ENCODE results near the gene PRORP.

The PRORP gene

GRCh38 chr14:35164849-35165248, 42.5 kb downstream of the PRORP start:
- H3K27ac ChIP-seq (ENCODE audit: low read depth, low read length, poor library complexity, severe bottlenecking): no peak overlapping the region

GRCh38 chr14:35167496-35167895, 45.1 kb downstream of the PRORP start:
- H3K9me2 ChIP-seq (ENCODE audit: low read depth, low read length): no peaks in the 10 kb centered on the region
- H3K27me3 ChIP-seq (ENCODE audit: insufficient read depth, low read length): no peaks in the 10 kb centered on the region
- no peaks in the 10 kb centered on the region for H3K4me1 ChIP-seq (ENCODE audit: insufficient read depth, low read length, severe bottlenecking)
- no peak overlapping the region for H2AFZ ChIP-seq (ENCODE audit: low read length)
- H3F3A ChIP-seq (ENCODE audit: insufficient read depth, low read length): no peaks in the 10 kb centered on the region
- H3K79me2 ChIP-seq (ENCODE audit: insufficient read depth, low read length): no peaks in the 10 kb centered on the region
- peaks cover 10% of the 10 kb centered on the region for H3K9me3 ChIP-seq (ENCODE audit: low read length)
- no peak overlapping the region for H3K9ac ChIP-seq (ENCODE audit: low read length)
- TF ChIP-seq CTCF (IDR thresholded peaks at IDR 0.05; ENCODE audit: low read length): no peak
- no peak for TF ChIP-seq EZH2 (IDR thresholded peaks at IDR 0.05; ENCODE audit: borderline replicate concordance, low read length)
- H3K4me2 ChIP-seq (ENCODE audit: low read length): no peak overlapping the region
- no peak overlapping the region for H3K27ac ChIP-seq (ENCODE audit: low read depth, low read length, poor library complexity, severe bottlenecking)
- no peak overlapping the region for H3K4me3 ChIP-seq (ENCODE audit: low read depth, low read length, poor library complexity, severe bottlenecking)
- peaks cover 44% of the 10 kb centered on the region for H3K36me3 ChIP-seq (ENCODE audit: insufficient read depth, low read length)
- H4K20me1 ChIP-seq (ENCODE audit: insufficient read depth, low read length): no peaks in the 10 kb centered on the region

More at GRCh38 chr14:35164849-35165248, 42.5 kb downstream of the PRORP start:
- H3K4me3 ChIP-seq (ENCODE audit: low read depth, low read length, poor library complexity, severe bottlenecking): no peak overlapping the region
- no peaks in the 10 kb centered on the region for H3K9me2 ChIP-seq (ENCODE audit: low read depth, low read length)
- peaks cover 42% of the 10 kb centered on the region for H3K36me3 ChIP-seq (ENCODE audit: insufficient read depth, low read length)
- no peaks in the 10 kb centered on the region for H4K20me1 ChIP-seq (ENCODE audit: insufficient read depth, low read length)
- H3F3A ChIP-seq (ENCODE audit: insufficient read depth, low read length): no peaks in the 10 kb centered on the region
- no peak for TF ChIP-seq CTCF (IDR thresholded peaks at IDR 0.05; ENCODE audit: low read length)
- TF ChIP-seq EZH2 (IDR thresholded peaks at IDR 0.05; ENCODE audit: borderline replicate concordance, low read length): no peak
- no peak overlapping the region for H3K9ac ChIP-seq (ENCODE audit: low read length)
- no peak overlapping the region for H3K4me2 ChIP-seq (ENCODE audit: low read length)
- H3K27me3 ChIP-seq (ENCODE audit: insufficient read depth, low read length): no peaks in the 10 kb centered on the region
- H2AFZ ChIP-seq (ENCODE audit: low read length): no peak overlapping the region
- no peaks in the 10 kb centered on the region for H3K79me2 ChIP-seq (ENCODE audit: insufficient read depth, low read length)
- H3K4me1 ChIP-seq (ENCODE audit: insufficient read depth, low read length, severe bottlenecking): peaks cover 5% of the 10 kb centered on the region
- H3K9me3 ChIP-seq (ENCODE audit: low read length): peaks cover 7% of the 10 kb centered on the region

Data from OCI-LY1 (cell line).